GM18508 (cell line): ENCODE measurements around the gene GSTT4.
"Not testable (repeated sequence)": the region's sequence is repeated elsewhere in the genome, so short reads cannot be mapped to it uniquely, and the experiment has no call there.

Experiments used
- ATAC-seq: cut with Tn5 transposase; IDR thresholded peaks from one replicate; pipeline ENCODE4 v1.9.1; 2021; ENCODE audit warnings: moderate number of reproducible peaks; ENCODE audit not compliant: insufficient read depth, unreplicated experiment

The GSTT4 gene

DNA sequence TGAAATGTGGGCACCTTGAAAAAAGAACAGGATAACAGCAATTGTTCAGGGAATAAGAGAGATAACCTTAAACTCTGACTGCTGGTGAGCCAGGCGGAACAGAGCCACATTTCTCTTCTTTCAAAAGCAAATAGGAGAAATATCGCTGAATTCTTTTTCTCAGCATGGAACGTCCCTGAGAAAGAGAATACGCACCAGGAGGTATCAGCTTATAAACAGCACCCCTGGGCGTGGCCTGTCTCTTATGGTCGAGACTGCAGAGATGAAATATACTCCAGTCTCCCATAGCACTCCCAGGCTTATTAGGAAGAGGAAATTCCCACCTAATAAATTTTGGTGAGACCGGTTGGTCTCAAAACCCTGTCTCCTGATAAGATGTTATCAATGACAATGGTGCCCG, 49.4 kb downstream of the GSTT4 start:
- not testable (repeated sequence) for ATAC-seq

GRCh38 chr22:23954991-23955305, 50.3 kb downstream of the GSTT4 start:
- not testable (repeated sequence) for ATAC-seq

DNA sequence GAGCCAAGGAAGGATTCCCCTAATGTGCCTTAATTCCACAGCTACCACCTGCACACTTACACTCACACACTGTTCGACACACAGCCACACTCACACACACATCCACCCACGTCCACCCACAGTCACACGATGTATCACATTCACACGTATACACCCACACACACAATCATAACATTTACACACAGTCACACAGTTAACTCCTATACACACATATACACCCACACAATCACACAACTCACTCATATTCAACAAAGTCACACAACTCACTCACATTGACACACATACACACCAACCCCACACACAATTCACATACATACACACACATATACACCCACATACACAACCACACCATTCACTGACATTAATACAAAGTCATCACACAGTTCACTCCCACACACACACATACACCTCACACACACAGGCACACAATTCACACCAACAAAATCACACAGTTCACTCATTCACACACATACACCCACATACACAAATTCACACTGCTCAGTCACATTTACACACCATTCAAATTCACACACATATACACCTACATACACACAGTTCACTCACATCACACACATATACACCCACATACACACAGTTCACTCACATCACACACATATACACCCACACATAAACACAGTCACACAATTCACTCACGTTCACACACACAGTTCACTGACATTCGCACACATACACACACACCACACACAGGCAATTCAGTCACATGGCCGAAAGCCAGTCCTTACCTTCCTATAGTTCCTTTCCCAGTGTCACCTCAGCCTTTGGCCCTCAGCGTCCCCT, 50.9 kb downstream of the GSTT4 start:
- not testable (repeated sequence) for ATAC-seq

GRCh38 chr22:23953485-23953884, 51.8 kb downstream of the GSTT4 start:
- ATAC-seq = not testable (repeated sequence)

DNA sequence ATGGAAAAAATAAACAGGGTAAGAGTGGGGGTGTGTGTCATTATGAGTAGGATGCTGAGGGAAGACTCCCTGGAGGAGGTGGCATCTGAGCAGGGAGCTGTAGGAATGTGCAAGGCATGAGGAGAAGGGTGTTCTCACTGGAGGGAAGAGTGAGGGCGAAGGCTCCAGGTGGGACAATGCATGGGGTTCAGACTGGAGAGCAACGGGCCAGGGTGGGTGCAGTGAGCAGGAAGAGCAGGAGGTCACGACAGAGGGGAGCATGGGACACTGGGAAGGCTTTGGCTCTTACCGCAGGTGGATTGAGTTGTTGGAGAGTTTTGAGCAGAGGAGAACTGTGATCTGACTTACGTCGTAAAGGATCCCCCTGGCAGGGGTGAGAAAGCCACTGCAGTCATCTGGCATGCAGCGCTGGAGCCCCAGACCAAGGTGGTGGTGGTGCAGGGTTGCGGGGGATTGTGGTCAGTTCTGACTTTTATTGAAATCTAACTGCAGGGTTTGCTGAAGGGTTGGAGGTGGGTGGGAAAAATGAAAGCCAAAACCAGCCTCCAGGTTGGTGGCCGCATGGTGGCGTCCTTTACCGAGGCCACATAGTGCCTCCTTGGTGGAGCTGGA, 52.4 kb downstream of the GSTT4 start:
- ATAC-seq = not testable (repeated sequence)

DNA sequence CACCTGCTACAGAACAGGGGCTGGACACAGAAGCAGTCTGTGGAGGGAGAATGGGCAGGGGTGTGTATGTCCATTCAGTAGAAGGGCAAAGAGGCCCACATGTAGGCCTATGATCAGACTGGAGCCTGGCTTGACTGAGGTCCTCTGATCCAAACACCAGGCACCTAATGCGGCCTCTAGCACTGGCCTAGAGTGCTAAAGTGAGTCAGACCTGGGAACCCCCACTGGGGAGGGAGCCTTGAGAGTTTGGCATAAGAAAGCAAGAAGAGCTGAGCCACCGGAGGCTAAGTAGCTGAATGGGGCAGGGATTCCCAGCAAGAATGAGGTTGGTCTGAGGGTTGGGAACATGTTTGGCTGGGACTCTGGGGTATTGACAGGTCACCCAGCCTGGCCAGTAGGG, 53.9 kb downstream of the GSTT4 start:
- not testable (repeated sequence) for ATAC-seq

DNA sequence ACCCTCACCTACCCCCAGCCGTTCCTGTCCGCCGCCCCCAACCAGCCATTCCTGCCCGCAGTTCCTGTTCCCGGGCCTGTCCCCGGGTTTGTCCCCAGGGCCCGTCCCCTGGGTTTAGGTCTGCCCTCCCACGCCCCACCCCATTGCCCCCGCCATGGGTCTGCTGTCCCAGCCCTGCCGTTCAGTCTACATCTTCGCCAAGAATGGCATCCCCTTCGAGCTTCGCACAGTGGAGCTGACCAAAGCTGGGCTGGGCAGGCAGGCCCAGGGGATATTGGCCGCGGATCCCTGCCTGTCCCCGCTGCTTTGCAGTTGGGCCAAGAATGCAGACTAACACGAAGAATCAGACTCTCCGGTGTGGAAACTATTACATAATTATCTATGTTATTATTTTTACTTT, 55.5 kb downstream of the GSTT4 start:
- not testable (repeated sequence) for ATAC-seq
